ENCODE measurements around the gene LSM2. TPM values are rescaled to one million over a fixed set of nuclear protein-coding genes. Genes with fewer than 3 reads are reported as not detected.
"Not testable (repeated sequence)": the region's sequence is repeated elsewhere in the genome, so short reads cannot be mapped to it uniquely, and the experiment has no call there.

The LSM2 gene
- total and polyA plus RNA-seq, 9 of the 15 experiments (the other 6 are each of a cell fraction or from before 2014, with no cell fraction given) = 154 to 407 (median 223) TPM

- TF ChIP-seq, protein P1, sequence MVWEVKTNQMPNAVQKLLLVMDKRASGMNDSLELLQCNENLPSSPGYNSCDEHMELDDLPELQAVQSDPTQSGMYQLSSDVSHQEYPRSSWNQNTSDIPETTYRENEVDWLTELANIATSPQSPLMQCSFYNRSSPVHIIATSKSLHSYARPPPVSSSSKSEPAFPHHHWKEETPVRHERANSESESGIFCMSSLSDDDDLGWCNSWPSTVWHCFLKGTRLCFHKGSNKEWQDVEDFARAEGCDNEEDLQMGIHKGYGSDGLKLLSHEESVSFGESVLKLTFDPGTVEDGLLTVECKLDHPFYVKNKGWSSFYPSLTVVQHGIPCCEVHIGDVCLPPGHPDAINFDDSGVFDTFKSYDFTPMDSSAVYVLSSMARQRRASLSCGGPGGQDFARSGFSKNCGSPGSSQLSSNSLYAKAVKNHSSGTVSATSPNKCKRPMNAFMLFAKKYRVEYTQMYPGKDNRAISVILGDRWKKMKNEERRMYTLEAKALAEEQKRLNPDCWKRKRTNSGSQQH (CRISPR knock-in tag; IDR thresholded peaks at IDR 0.05) = 0 out of 2 replicates have a peak, but pooled peaks have one; percentile 52
- TF ChIP-seq HDAC1 (IDR thresholded peaks at IDR 0.05) (peak in 1 of 2 experiments; percentile 12; a peak in 1 of 4 replicates), HSF4 (CRISPR knock-in tag; IDR thresholded peaks at IDR 0.05; ENCODE audit: borderline replicate concordance) (0 out of 2 replicates have a peak, but pooled peaks have one; percentile 14), ZNF75A (CRISPR knock-in tag; IDR thresholded peaks at IDR 0.05) (0 out of 2 replicates have a peak, but pooled peaks have one; percentile 28), NR4A1 (CRISPR knock-in tag; IDR thresholded peaks at IDR 0.05) (0 out of 2 replicates have a peak, but pooled peaks have one; percentile 73), ZNF583 (CRISPR knock-in tag; IDR thresholded peaks at IDR 0.05) (peak; percentile 74; the same call in 1 of the 2 replicates), OTX1 (CRISPR knock-in tag; IDR thresholded peaks at IDR 0.05) (0 out of 2 replicates have a peak, but pooled peaks have one; percentile 12), DMBX1 (CRISPR knock-in tag; IDR thresholded peaks at IDR 0.05; ENCODE audit: borderline replicate concordance) (peak; percentile 59; the same call in 1 of the 2 replicates), ELF4 (CRISPR knock-in tag; IDR thresholded peaks at IDR 0.05) (0 out of 2 replicates have a peak, but pooled peaks have one; percentile 56), ZNF277 (CRISPR knock-in tag; IDR thresholded peaks at IDR 0.05; ENCODE audit: borderline replicate concordance) (0 out of 2 replicates have a peak, but pooled peaks have one; percentile 58), STAT5B (CRISPR knock-in tag; IDR thresholded peaks at IDR 0.05) (peak; percentile 37; the same call in 1 of the 2 replicates), RAD21 (CRISPR knock-in tag; conservative IDR thresholded peaks at IDR 0.05 in 1 of 2, IDR thresholded peaks at IDR 0.05 in 1 of 2) (peak in 1 of 2 experiments; percentile 26; a peak in 1 of 4 replicates)
- TF ChIP-seq, protein P2, sequence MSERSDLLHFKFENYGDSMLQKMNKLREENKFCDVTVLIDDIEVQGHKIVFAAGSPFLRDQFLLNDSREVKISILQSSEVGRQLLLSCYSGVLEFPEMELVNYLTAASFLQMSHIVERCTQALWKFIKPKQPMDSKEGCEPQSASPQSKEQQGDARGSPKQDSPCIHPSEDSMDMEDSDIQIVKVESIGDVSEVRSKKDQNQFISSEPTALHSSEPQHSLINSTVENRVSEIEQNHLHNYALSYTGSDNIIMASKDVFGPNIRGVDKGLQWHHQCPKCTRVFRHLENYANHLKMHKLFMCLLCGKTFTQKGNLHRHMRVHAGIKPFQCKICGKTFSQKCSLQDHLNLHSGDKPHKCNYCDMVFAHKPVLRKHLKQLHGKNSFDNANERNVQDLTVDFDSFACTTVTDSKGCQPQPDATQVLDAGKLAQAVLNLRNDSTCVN (CRISPR knock-in tag; IDR thresholded peaks at IDR 0.05) = 0 out of 2 replicates have a peak, but pooled peaks have one; percentile 56
- not testable (repeated sequence) for TF ChIP-seq NR4A1 (tag; IDR thresholded peaks at IDR 0.05)
- TF ChIP-seq, protein P3, sequence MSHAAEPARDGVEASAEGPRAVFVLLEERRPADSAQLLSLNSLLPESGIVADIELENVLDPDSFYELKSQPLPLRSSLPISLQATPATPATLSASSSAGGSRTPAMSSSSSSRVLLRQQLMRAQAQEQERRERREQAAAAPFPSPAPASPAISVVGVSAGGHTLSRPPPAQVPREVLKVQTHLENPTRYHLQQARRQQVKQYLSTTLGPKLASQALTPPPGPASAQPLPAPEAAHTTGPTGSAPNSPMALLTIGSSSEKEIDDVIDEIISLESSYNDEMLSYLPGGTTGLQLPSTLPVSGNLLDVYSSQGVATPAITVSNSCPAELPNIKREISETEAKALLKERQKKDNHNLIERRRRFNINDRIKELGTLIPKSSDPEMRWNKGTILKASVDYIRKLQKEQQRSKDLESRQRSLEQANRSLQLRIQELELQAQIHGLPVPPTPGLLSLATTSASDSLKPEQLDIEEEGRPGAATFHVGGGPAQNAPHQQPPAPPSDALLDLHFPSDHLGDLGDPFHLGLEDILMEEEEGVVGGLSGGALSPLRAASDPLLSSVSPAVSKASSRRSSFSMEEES (CRISPR knock-in tag; IDR thresholded peaks at IDR 0.05) = 0 out of 2 replicates have a peak, but pooled peaks have one; percentile 12
These were observed 16.9 kb upstream of the LSM2 start (continued) for GRCh38 chr6:31823592-31824196.
